Fibroblast of skin of right quadriceps (primary cell): ENCODE measurements around the gene CCDC85A.
"Not testable (repeated sequence)": the region's sequence is repeated elsewhere in the genome, so short reads cannot be mapped to it uniquely, and the experiment has no call there.

Experiments used
- DNase-seq: peaks from one replicate; pipeline ENCODE4 v3.0.0-alpha.2; 2013

The CCDC85A gene

DNA sequence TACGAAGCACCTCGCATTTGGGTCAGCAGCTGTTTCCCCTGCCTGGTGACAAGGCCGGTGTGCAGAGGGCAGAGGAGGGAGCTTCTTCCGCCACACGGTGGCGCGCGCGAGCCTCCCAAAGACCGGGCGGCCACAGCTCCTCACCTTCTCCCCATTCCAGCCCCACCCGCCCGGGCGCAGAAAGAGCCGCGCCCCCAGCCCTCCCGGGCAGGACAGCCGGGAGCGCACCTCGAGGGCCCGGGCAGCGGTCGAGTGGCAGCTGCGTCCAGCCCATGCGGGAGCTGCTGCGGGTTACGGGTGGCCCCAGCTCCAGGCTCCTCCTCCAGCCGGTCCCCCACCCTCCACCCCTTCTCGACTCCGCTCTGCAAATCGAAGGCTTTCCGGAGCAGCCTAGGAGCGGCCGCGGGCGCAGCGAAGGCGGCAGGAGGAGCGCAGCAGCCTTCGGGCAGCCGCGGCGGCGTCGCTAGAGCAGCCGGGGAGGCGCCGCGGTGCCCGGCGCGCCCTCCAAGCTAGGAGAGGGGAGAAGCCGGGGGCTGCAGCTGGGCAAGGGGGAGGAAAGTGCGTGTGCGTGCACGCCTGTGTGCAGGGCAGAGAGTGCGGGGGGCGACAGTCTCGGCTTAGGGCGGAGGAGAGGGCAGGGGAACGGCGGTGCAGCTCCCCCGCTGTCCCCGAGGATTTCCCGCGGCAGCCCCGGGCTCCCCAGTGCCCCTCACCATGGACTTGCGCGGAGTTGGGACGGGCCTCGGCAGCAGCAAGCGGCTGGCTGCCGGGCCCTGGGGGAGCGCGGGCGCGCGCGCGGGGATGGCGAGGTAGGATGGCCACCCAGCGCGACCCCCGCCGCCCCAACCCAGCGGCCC is at the start of gene CCDC85A:
TSS of gene CCDC85A (plus strand) at position 348 of the 857 bp plus-strand sequence. CDS start 635 bp downstream, outside the sequence.
- DNase-seq = peak; percentile 78

DNA sequence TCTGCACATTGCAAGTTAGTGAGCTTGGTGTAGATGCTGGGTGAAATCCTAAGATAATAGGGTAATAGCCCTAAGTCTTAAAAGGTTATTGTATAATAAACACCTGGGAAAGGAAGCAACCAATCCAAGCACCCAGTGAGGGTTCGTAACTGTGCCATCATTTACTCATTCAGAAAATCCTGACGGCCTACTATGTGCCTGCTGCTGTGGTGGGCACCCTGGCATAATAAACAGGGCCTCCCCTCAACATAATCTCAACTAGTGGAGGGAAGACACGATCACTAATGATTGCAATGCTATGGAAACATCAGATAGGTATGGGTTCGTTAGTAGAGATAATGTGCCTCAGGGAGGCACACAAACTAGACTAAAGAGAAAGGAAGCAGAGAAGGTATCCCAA is 48.9 kb upstream of the CCDC85A start:
- DNase-seq = no peak

DNA sequence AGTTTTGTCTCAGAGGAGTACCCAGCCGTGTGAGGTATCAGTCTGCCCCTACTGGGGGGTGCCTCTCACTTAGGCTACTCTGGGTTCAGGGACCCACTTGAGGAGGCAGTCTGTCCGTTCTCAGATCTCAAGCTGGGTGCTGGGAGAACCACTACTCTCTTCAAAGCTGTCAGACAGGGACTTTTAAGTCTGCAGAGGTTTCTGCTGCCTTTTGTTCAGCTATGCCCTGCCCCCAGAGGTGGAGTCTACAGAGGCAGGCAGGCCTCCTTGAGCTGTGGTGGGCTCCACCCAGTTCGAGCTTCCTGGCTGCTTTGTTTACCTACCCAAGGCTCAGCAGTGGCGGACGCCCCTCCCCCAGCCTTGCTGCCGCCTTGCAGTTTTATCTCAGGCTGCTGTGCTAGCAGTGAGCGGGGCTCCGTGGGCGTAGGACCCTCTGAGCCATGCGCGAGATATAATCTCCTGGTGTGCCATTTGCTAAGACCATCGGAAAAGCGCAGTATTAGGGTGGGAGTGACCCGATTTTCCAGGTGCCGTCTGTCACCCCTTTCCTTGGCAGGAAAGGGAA is 41.2 kb upstream of the CCDC85A start:
- not testable (repeated sequence) for DNase-seq

DNA sequence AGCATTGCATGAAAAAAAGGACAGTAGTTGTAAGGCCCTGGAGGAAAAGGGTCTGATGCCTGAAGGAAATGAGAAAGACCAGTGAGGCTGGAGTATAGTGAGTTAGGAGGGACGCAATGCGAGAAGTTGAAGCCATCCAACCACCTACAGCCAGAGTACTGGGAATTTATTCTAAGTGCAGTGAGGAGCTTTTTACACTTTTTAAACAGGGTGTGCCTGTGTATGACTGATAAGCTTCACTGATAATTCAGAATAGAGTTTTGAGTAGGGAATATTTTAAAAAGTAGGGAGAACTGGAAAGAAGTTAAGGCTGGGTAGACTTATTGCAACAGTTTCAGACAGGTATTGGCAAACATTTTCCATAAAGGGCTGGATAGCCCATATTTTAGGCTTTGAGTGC is 35.9 kb upstream of the CCDC85A start:
- no peak for DNase-seq

DNA sequence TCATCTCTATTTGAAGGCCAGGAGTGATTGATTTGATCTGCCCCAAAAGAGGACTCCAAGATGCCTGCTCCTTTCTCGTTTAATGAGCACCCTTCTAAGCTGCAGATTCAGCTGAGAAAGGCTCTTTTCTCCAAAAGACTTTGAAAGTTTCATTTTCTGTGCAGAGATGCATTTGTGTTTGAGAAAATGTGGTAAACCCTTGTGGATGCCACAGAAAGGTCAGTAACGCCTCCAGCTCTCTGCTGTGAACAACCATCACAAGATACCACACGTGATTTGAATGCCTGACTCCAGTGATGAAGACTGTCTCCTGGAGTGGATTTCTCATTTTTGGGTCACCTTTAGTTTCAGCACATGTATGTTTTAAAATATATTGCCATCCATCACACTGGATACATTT is 35.0 kb upstream of the CCDC85A start:
- DNase-seq = no peak

DNA sequence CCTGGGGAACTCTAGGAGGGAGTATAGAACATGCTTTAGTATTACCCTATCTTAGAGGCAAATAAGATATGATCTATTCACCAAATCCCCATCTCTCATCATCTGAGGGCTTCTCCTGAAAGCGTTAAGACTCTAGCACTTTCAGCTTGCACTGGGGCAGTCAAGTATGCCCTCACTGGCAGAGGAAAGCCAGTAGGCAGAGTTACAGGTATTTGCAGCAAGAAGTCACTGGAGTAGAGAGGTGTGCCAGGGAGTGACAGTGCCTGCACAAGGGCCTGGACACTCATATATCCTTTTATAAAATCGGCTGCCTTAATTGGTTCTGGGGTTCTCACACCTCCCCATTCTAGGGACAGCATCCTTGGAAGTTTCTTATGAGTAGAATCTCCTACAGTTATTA is 31.9 kb upstream of the CCDC85A start:
- no peak for DNase-seq

DNA sequence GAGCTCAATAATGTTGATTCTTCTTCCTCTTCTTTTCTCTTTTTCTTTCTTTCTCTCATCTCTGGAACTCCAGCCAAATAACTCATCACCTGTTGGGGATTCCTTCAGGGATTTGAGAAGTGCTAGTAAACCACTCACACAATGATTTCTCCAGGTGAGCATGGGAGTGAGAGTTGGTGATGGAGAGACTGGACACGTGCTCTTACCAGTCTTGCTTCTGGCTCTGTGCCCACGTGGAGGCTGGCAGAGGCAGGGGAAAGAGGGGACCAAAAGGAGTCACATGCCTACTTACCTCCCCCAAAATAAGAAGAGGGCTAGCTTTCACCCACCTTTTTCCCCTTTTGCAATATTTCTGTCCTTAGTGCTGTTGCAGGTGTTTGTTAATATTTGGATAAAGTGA is 28.6 kb upstream of the CCDC85A start:
- DNase-seq = no peak

DNA sequence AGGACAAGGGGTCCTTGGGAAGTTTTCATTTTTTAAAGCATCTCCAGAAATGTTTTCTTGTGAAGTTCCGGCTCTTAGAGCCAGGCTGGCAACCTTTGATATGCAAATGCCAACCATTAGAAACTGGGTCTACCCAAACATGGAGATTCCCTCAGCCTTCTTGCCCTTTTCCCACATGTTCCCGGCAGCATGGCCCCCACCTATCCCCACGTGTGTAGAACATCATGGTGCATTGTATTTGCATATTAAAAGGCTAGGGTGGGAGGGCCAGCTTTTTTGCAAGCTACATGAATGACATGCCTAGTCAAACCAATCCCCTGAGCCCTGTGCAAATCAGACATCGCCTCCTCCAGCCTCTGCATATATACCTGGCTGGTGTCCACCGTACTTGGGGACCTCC is 23.9 kb upstream of the CCDC85A start:
- not testable (repeated sequence) for DNase-seq

DNA sequence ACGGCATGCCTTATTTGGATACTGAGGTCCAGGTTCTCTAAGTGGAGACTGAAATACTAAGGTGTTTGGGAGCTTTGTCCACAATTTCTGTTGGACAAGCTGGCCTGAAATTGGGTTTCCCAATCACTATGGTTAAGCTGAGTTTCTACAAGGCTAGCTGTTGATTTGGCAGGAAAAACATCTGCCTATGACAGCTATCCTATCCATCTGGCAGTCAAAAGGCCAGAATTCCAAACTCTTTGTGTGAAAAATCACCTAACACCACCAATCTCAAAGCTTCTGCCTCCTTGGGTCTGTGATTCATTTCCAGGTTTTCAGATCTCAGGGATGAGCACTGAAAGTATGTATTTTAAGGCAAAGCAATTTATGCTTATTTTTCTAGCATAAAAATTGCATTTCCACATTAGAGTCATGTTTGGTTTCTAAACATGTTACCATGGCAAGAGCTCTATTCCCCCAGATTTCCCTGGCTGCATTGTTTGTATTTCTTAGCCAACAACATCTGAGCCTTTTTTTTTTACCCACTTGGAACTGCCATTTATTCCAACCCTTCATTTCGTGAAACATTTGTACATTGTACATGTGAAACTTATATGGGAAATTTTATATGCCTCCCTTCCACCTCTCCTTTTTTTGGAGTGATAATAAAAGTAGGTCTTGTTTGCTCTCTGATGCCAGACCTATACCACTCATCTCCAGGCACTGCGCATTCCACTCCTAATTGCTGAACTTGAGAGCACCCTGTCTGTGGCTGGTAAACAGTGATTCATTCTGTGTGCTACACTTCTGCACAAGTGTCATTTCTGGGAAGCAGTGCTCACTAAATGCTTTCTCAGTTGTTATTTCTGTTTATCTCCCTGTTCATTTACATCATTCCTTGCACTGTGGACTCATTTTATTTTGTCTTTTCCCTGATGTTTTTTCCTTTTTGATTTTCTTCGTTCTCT is 15.9 kb upstream of the CCDC85A start:
- peak; percentile 62 for DNase-seq

DNA sequence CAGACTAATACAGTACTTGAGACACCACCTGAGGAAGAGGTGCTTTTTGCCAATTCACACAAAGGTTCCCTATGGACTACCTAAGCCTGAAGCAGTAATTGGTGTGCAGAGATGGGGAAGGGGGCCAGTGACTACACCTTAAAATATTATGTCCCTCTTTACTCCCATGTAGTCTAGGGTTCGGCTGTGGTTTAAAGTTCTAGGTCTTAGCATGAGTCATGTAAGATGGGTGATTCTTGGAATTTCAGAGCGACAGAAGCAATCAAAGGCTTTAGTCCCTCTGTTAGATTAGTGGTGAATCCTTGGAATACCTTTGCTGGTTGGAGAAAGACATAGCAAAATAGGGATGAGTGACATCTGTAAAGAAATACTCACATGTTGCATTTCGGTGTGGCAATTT is 14.3 kb upstream of the CCDC85A start:
- peak; percentile 19 for DNase-seq

DNA sequence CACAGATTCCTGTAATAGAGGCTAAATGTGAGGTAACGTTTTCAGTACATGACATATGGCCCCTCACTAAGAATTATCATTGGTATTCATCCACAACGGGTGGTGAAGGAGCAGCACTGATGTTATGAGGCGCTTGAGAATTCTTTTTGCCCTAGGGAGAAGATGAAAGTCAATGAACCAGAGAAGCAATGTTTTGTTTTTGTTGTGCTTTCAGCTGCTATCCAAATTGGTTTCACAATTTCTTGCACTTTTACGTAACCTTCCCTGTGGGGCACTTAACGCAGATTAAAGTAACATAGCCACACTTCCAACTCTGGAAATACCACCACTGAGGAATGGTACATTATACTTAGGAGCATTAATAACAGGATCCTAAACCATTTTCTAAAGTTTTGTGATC is 13.3 kb upstream of the CCDC85A start:
- no peak for DNase-seq

DNA sequence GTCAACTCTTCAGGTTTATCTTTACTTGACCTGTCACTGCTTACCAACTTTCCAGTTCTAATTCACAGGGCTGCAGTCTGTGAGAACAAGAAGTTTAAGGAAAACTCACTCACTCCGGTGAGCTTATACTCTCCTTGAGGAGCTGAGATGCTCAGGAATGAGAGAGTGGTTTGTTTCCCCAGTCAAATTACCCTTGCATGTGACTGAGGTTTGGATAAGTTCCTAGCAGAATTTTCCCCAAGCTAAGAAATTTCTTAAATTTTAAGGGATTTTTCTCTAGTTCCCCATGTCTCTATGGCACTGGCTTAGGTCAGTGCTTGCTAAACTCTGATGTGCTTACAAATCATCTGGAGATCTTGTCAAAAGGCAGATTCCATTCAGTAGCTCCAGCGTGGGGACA is 12.8 kb upstream of the CCDC85A start:
- DNase-seq = no peak

DNA sequence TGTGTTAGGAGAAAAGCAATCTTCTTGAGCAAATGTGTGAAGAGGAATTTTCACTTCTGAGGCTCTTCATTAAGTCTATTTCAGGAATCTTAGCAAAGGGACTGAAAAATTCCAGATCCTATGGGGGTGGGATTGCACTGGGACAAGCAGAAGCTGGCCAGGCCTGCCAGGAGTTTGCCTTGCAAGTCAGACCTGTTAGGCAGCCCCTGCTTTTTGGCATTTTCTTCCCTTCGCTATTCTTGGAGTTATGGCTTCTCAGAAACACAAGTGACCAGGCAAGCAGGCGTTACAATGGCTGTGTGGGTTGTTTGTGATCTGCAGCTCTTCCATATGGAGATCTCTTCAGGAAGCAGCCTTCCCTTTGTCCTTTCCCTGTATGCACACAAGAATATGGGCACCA is 8.0 kb upstream of the CCDC85A start:
- DNase-seq = no peak

DNA sequence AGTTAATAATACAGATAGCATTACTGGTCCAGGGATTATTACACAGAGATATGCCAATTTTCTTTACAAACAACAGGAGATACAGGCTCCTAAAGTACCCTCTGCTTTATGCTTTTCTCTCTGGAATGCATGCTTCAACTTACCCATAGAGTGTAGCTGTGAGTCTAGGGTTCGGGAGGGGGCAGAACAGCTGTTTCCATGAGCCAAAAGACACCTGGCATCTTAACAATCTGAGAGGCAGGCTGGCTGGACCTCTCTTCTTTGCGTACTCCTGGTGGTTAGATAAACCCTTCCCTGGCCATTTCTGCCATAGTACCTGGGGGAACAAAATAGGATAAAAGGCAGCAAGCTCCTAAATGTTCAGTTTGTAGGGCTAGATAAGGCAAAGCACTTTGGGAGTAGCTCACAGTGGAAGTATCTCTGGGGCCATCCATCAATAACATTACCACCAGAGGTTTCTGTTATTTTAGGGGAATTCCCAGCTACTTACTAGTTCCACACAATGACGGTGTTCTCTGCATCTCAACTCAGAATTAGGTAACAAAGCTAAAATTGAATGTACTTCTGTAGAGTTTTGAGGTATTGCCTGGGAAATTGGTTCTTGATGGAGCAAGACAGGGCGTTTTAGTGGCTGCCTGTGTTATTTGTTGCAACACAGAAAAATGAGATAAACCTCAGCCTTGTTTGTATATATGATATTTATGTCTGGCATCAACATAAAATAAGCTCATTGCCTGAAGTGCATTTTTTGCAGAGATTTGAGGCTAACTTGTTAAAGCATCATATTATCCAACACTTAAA is 6.2 kb upstream of the CCDC85A start:
- DNase-seq = no peak

DNA sequence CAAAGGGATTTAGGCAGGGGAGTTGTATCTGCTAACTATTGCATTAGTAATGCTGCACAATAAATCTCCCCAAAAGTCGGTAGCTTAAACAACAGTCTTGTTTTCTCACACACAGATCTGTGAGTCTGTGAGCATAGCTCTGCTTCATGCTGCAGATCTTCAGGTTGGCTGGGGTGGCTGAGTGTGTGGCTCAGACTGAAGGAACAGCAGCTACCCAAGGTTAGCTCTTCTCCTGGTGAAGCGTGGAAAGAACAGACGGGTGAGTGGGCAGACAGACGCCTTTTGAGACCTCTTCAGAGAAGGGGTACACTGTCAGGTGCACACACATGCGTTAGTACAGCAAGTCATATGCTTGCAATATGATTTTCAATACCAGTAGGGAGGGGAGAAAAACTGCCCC is 3.9 kb upstream of the CCDC85A start:
- no peak for DNase-seq

DNA sequence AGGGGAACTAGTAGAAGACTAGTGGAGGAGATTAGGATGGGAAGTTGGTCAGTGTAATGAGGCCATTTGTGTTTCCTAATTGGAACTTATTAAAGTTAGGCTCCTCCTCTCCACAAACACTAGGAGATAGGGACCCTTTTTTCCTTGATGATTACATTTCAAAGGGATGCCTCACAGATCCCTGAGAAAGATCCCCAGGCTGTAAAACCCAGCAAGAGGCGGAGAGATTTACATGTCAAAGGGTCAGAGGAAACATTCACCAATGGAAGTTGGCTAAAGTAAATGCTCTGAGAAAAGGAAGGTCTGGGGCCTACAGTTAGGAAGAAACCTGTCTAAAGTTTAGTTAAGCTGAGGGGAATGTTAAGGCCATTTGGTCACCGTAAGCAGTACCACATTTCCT is 1.4 kb upstream of the CCDC85A start:
- DNase-seq = peak; percentile 7

DNA sequence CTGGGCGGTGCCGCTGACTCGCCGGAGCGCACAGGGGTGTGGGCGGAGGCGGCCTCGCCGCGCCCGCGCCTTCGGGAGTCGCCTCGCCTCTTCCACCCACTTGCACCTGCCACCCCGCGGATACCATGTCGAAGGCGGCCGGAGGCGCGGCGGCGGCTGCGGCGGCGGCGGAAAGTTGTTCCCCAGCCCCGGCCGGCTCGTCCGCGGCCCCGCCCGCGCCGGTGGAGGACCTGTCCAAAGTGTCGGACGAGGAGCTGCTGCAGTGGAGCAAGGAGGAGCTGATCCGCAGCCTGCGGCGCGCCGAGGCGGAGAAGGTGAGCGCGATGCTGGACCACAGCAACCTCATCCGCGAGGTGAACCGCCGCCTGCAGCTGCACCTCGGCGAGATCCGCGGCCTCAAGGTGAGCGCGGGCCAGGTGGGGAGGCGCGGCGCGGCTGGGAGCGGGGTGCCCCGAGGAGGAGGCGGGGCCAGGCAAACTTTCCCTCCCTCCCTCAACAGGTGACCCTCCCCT is 766 bp downstream of the CCDC85A start:
- peak; percentile 12 for DNase-seq

DNA sequence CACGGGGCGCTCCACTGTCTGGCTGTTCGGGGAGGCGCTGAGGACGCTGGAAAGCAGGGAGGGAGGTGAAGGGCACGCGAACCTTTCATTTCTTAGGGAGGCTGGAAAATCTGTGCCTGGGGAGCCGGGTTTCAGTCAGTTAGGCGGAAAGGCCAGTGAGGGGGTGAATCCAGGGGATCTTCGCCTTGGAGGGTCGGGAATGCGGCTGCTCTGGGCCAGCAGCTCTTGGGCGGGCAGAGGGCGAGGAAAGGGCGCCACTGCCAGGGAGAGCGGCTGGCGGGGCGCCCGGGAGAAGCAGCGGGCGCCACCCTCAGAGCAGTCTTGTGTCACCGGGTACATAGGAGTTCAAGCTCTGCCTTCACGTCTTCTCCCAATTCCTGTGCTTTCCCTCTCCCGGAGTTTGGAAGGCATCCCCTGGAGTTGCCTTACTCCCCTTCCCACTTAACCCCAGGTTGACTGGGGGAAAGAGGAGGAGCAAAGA is 1.4 kb downstream of the CCDC85A start:
- no peak for DNase-seq

DNA sequence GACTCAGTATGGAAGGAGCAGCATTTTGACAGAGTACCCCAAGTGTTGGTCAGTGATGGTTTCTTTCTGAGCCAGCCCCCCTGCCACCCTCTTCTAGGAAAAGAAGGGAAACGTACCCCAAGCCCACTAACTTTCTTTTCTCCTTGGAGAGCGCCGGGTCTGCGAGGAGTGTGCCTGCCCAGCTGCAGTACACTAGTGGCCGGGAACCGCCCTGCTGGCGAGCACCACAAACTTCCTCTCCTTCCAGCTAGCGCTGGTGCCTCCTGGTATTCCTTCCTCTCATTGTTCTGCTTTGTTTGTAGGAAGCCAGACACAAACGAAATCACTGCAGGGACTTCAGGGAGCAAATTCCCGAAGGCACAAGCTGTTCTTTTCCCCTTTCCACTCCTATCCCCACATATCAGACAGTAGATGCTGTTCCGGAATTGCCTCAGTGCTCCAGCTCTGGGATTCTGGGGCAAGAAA is 1.8 kb downstream of the CCDC85A start:
- peak; percentile 52 for DNase-seq

DNA sequence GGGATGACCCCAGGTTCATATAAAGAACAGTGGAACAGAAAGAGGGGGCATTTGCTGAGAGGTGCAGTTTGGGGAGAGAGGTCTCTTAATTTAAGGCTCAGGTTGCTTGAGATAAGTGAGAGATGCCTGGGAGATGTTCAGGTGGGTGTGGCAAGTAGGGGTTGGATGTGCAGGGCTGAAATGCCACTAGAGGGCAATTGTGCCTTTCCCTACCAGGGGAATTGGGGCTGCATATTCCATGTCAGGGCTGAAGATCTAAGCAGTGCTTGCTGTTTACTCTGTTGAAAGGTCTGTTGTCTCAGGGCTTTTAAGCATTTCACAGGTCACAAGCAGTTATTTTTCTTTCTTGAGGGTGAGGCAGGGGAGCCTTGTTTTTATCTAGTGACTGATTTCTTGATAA is 7.8 kb downstream of the CCDC85A start:
- peak; percentile 50 for DNase-seq

DNA sequence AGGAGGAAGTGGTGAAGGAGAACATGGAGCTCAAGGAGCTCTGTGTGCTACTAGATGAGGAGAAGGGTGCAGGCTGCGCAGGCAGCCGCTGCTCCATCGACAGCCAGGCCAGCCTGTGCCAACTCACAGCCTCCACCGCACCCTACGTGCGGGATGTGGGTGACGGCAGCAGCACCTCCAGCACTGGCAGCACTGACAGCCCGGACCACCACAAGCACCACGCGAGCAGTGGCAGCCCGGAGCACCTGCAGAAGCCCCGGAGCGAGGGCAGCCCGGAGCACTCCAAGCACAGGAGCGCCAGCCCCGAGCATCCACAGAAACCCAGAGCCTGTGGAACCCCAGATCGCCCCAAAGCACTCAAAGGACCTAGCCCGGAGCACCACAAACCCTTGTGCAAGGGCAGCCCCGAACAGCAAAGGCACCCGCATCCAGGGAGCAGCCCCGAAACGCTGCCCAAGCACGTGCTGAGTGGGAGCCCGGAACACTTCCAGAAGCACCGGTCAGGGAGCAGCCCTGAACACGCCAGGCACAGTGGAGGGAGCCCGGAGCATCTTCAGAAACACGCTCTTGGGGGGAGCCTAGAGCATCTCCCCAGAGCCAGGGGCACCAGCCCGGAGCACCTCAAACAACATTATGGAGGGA is 9.0 kb downstream of the CCDC85A start:
- DNase-seq = no peak

DNA sequence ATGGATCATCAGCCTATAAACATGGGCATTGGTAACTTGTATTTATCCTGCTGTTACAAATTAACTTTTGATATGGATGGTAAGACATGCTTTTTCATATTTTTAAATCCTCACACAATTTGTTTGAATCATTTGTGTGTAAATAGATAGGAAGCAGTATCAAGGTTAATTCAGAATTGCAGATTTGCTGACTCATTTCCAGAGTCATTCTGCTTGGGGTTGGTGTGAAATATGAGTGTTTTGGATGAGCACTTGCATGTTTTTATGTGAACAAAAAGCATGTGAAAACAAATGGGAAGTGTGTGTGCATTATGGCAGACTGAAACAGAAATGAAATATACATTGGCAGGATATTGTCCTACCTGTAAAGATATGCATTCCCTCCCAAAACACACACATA is 11.8 kb downstream of the CCDC85A start:
- DNase-seq = peak; percentile 46
